T-helper 1 cell treated with Interleukin-12 subunit alpha and Interleukin-12 subunit beta and Interleukin-4 antibody, amounts not matched to agents 30 μg/mL and 1 μg/mL, for 36 hours (primary cell): ENCODE data around the gene WDR74.
"Not testable (repeated sequence)": the region's sequence is repeated elsewhere in the genome, so short reads cannot be mapped to it uniquely, and the experiment has no call there.

Experiments used
- H3K27ac Mint-ChIP-seq: one replicate; pipeline ENCODE4 v1.8.0; 2021; ENCODE audit warnings: mild to moderate bottlenecking, mixed read lengths
- H3K27me3 Mint-ChIP-seq: one replicate; pipeline ENCODE4 v1.8.0; 2021; ENCODE audit warnings: low read depth, mixed read lengths
- H3K36me3 Mint-ChIP-seq: one replicate; pipeline ENCODE4 v1.8.0; 2021; ENCODE audit warnings: low read depth, mixed read lengths
- H3K4me1 Mint-ChIP-seq: one replicate; pipeline ENCODE4 v1.8.0; 2021; ENCODE audit warnings: low read depth, mixed read lengths
- H3K4me3 Mint-ChIP-seq: one replicate; pipeline ENCODE4 v1.8.0; 2021; ENCODE audit warnings: mild to moderate bottlenecking, moderate library complexity, mixed read lengths
- H3K9me3 Mint-ChIP-seq: one replicate; pipeline ENCODE4 v1.8.0; 2021; ENCODE audit warnings: mixed read lengths

The WDR74 gene

DNA sequence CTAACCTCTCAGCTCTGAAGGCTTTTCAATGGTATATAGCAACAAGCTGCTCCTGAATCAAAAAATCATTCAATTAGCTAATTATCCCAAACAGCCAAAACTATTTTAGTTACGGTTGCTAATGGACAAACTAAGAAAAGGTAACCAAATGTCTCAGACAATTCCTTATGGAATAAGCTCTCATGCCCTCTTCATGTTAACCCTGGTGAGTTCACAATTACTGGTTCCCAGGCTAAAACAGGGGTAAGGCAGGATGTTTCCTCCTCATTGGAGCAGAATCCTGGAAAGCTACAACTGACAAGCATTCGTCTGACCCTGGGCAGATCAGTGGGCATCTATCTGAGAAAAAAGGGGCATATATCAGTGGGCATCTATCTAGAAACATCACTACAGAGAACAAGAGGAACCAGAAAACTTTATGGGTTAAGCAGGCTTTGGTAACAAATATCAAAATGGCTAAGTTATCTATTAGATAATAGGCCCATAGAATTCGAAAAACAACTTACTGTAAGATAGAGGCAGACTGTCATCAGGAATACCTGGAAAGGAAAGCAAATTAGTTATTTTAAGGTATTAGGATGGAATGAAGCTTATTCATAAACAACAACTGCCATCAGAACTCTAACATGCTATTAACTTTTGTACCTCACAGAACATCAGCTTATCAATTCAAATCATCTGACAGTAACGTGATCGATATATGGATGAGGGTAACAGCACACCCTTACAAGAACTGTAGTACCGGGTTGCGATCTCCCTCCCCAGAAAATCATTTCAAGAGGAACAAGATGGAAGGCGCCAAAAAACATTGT is 14.8 kb upstream of the WDR74 start:
- Mint-ChIP-seq H3K4me3 (peak overlapping the region; percentile 97), H3K36me3 (peaks cover 40% of the 10 kb centered on the region), H3K27ac (peak overlapping the region; percentile 95), H3K4me1 (peaks cover 49% of the 10 kb centered on the region), H3K9me3 (no peaks in the 10 kb centered on the region), H3K27me3 (no peaks in the 10 kb centered on the region)

DNA sequence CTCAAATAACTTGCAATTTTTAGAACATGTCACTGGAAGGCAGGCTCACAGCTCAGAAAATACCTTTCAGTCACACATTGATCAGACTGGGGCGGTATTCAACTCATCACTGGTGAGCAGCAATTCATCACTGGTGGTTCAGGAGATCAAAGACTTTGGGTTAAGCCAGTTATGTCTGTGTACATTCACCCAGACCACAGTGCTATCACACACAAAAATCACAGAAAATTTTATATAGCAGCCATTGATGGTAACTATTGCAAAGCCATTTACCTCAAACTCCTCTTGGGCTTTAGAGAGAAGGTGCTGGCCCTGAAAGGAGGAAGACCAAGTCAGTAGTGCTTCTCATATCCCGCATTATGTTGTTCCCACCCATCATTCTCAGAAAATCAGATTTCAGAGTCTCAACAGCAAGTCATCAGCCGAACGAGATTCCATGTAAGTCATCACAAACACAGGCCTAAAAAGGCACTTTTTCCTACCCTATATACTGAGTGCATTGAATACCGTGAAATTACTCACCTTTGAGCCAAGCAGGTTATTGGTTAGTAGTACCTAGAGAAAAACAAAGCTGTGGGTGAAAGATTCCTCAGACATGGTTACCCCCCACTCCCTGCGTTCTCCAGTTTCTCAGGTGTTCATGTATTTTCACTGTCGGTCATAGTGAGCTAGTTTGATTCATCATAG is 14.0 kb upstream of the WDR74 start:
- H3K27ac Mint-ChIP-seq, result peak overlapping the region; percentile 69

DNA sequence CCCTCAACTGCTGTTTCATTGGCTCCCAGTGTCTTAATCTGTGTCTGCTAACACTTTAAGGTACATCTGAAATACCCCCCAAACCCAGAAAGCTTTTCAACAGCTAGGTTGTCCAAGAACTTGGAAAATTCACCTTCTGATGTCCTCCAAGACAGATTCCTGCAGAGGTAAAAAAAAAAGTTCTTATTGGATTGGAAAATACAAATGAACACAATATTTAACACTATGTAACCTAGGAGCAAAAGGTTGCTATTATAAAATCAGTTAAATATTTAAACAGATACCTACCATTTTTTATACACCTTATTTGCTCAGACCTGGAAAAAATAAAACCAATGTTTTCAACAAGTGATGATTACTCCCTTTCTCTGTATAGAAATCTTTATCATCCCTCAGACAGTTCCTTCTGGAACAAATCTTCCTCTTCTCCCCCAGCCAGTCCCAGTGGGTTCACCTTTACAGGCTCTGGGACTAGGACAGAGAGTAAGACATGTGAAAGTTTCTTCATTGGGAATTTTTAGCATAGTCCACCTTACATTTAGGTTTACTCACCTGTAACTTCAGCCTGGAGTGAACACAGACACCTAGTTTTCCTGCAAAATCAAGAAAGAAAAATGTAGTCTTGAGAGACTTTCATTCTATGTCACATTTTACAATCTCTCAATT is 13.3 kb upstream of the WDR74 start:
- Mint-ChIP-seq H3K36me3 (peaks cover 44% of the 10 kb centered on the region), H3K27ac (peak overlapping the region; percentile 69), H3K27me3 (no peaks in the 10 kb centered on the region), H3K4me3 (peak overlapping the region; percentile 97), H3K9me3 (no peaks in the 10 kb centered on the region), H3K4me1 (peaks cover 41% of the 10 kb centered on the region)

More for the DNA sequence above, 14.0 kb upstream of the WDR74 start:
- peaks cover 49% of the 10 kb centered on the region for H3K4me1 Mint-ChIP-seq
- H3K36me3 Mint-ChIP-seq, result peaks cover 42% of the 10 kb centered on the region
- peak overlapping the region; percentile 97 for H3K4me3 Mint-ChIP-seq
- H3K27me3 Mint-ChIP-seq, result no peaks in the 10 kb centered on the region
- no peaks in the 10 kb centered on the region for H3K9me3 Mint-ChIP-seq

- peaks cover 37% of the 10 kb centered on the region for H3K4me1 Mint-ChIP-seq
- H3K36me3 Mint-ChIP-seq, result peaks cover 44% of the 10 kb centered on the region
- no peaks in the 10 kb centered on the region for H3K9me3 Mint-ChIP-seq
- H3K27ac Mint-ChIP-seq, result no peak overlapping the region
- H3K27me3 Mint-ChIP-seq, result no peaks in the 10 kb centered on the region
- peak overlapping the region; percentile 42 for H3K4me3 Mint-ChIP-seq
Measured at GRCh38 chr11:62851807-62852522, 12.6 kb upstream of the WDR74 start.

GRCh38 chr11:62850911-62851806 is 11.8 kb upstream of the WDR74 start:
- H3K9me3 Mint-ChIP-seq, result no peaks in the 10 kb centered on the region
- peak overlapping the region; percentile 42 for H3K4me3 Mint-ChIP-seq
- no peaks in the 10 kb centered on the region for H3K27me3 Mint-ChIP-seq
- H3K36me3 Mint-ChIP-seq, result peaks cover 44% of the 10 kb centered on the region
- peaks cover 33% of the 10 kb centered on the region for H3K4me1 Mint-ChIP-seq
- H3K27ac Mint-ChIP-seq, result no peak overlapping the region

DNA sequence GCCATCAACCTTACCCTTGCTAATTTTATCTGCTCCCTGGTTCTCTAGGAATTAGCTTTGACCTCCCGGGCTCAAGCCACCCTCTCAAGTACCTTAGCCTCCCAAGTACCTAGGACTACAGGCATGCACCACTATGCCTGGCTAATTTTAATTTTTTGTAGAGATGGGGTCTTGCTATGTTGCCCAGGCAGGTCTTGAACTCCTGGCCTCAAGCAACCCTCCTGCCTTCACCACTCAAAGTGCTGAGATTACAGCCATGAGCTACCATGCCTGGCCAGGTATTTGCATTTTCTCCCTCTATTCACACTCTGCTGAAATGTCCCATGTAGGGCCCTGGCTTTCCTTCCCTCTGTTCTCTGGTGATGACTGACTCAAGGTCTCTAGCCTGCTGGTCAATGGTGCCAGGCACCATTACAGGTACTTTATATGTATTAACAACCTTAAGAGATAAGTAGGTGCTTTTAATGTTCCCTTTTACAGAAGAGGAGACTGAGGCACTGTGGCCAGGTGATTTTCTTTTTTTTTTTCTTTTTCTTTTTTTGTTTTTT is 8.5 kb upstream of the WDR74 start:
- Mint-ChIP-seq H3K27ac (no peak overlapping the region), H3K4me1 (peaks cover 11% of the 10 kb centered on the region), H3K4me3 (no peak overlapping the region), H3K27me3 (no peaks in the 10 kb centered on the region), H3K9me3 (no peaks in the 10 kb centered on the region), H3K36me3 (peaks cover 14% of the 10 kb centered on the region)

GRCh38 chr11:62846177-62846576 is 6.8 kb upstream of the WDR74 start:
- Mint-ChIP-seq H3K27me3 (no peaks in the 10 kb centered on the region), H3K4me3 (no peak overlapping the region), H3K27ac (no peak overlapping the region), H3K36me3 (peaks cover 4% of the 10 kb centered on the region), H3K9me3 (no peaks in the 10 kb centered on the region), H3K4me1 (peaks cover 2% of the 10 kb centered on the region)

- Mint-ChIP-seq H3K4me1 (peaks cover 14% of the 10 kb centered on the region), H3K36me3 (peaks cover 9% of the 10 kb centered on the region), H3K4me3 (no peak overlapping the region), H3K27me3 (no peaks in the 10 kb centered on the region), H3K9me3 (no peaks in the 10 kb centered on the region), H3K27ac (no peak overlapping the region)
Measured at GRCh38 chr11:62844154-62844553, 4.8 kb upstream of the WDR74 start.

DNA sequence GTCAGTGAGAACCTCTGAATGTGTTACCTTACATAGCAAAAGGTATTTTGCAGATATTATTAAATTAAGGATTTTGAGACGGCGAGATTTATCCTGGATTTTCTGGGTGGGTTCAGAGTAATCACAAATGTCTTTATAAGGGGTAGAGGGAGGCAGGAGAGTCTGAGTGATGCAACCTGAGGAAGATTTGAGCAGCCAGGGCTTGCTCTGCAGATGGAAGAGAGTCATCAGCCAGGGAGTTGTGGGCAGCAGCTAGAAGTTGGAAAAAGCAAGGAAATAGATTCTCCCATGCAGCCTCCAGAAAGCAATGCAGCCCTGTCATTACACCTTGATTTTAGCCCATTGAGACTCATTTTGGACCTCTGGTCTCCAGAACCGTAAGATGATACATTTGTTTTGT is 4.1 kb upstream of the WDR74 start:
- Mint-ChIP-seq H3K27me3 (no peaks in the 10 kb centered on the region), H3K4me3 (no peak overlapping the region), H3K9me3 (no peaks in the 10 kb centered on the region), H3K36me3 (peaks cover 8% of the 10 kb centered on the region), H3K27ac (no peak overlapping the region), H3K4me1 (peaks cover 16% of the 10 kb centered on the region)

- not testable (repeated sequence) for H3K4me3 Mint-ChIP-seq, H3K9me3 Mint-ChIP-seq, H3K27me3 Mint-ChIP-seq, H3K36me3 Mint-ChIP-seq, H3K27ac Mint-ChIP-seq
- peaks cover 16% of the 10 kb centered on the region for H3K4me1 Mint-ChIP-seq
Measured at GRCh38 chr11:62842891-62843290, 3.5 kb upstream of the WDR74 start.

DNA sequence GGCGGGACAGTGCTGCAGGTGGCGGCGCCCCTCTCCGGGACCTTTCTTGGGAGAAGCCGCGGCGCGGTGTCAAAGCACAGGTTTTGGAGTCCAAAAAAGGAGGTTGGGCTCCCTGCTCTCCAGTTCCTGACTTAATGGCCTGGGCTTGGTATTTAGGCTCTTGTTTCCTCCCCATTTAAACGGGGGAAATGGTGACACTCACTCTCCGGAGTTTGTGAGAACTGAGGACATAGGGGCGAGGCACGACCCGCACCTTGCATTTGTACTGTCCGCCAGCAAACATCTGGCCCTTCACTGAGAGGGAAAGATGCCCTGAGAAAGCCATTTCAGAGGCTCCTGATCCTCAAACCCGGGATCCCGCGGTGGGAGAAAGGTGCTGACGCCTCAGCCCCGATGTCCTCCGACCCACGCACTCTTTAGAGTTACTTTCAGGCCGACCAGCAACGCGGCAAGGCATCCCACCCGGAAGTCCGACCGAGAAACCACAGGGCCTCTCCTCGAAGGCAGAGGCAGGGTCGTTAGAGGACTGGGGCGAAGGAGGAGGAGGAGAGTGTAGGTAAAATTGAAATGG is 2.9 kb upstream of the WDR74 start:
- peaks cover 11% of the 10 kb centered on the region for H3K36me3 Mint-ChIP-seq
- no peak overlapping the region for H3K27ac Mint-ChIP-seq
- no peaks in the 10 kb centered on the region for H3K27me3 Mint-ChIP-seq
- H3K4me3 Mint-ChIP-seq, result no peak overlapping the region
- no peaks in the 10 kb centered on the region for H3K9me3 Mint-ChIP-seq
- peaks cover 20% of the 10 kb centered on the region for H3K4me1 Mint-ChIP-seq

- H3K4me3 Mint-ChIP-seq, result no peak overlapping the region
- H3K27me3 Mint-ChIP-seq, result no peaks in the 10 kb centered on the region
- no peak overlapping the region for H3K27ac Mint-ChIP-seq
- H3K36me3 Mint-ChIP-seq, result peaks cover 13% of the 10 kb centered on the region
- H3K4me1 Mint-ChIP-seq, result peaks cover 22% of the 10 kb centered on the region
- H3K9me3 Mint-ChIP-seq, result no peaks in the 10 kb centered on the region
Measured at GRCh38 chr11:62841361-62842170, 2.2 kb upstream of the WDR74 start.
